IMR-90 (cell line): Measurements from ENCODE around the gene FKBP1B.

Experiments used
- CTCF ChIP-seq: conservative IDR thresholded peaks from 2 replicates; pipeline ENCODE4 v1.5.1; 2012; ENCODE audit warnings: mild to moderate bottlenecking, low read depth, low read length, improper control_type of control experiment
- POLR2A ChIP-seq: IDR thresholded peaks from 2 replicates; pipeline ENCODE4 v1.6.1; 2012; ENCODE audit warnings: mild to moderate bottlenecking, low read depth, low read length

- TF ChIP-seq POLR2A: no peak
- no peak for TF ChIP-seq CTCF
Measured at GRCh38 chr2:24077535-24077877, 28.0 kb downstream of the FKBP1B start.
